Transverse colon (tissue), 4 donors: ENCODE data around the gene ELP5. TPM values are rescaled to one million over a fixed set of nuclear protein-coding genes. Genes with fewer than 3 reads are reported as not detected.

Experiments used
- DNase-seq: peaks from one replicate; pipeline ENCODE4 v3.0.0-alpha.2; 2019
- H3K27ac ChIP-seq, 4 donors: fragments of 200-600 bp; sonication (generic); 2 replicates each; pipeline ENCODE4 v1.5.1; 2016 to 2018; ENCODE audit warnings: inconsistent platforms in 4 of 4
- H3K27me3 ChIP-seq: fragments of 200-600 bp; sonication (generic); 2 replicates; pipeline ENCODE4 v1.5.1; 2017; ENCODE audit warnings: inconsistent platforms
- H3K36me3 ChIP-seq, 4 donors: fragments of 200-600 bp; sonication (generic); 2 replicates each; pipeline ENCODE4 v1.5.1; 2017 to 2019; ENCODE audit warnings: inconsistent platforms in 4 of 4
- H3K4me1 ChIP-seq, 4 donors: fragments of 200-600 bp; sonication (generic); 2 replicates each; pipeline ENCODE4 v1.5.1; 2017 to 2020; ENCODE audit warnings: inconsistent platforms in 4 of 4
- H3K4me3 ChIP-seq, 4 donors: fragments of 200-600 bp; sonication (generic); 1 replicate in 1 of 4; 2 replicates in 3 of 4; pipeline versions ENCODE4 v1.5.1 to v1.6.1; 2017 to 2019; ENCODE audit warnings: inconsistent platforms in 4 of 4
- H3K9me3 ChIP-seq, 2 donors: fragments of 200-600 bp; sonication (generic); 2 replicates each; pipeline ENCODE4 v1.5.1; 2017 to 2019; ENCODE audit warnings: inconsistent platforms in 2 of 2
- CTCF ChIP-seq, 5 experiments: fragments of 200-600 bp in 3 of 5; fragments of 450-650 bp in 2 of 5; sonication (generic) in 3 of 5; IDR thresholded peaks; 1 replicate in 2 of 5; 2 replicates in 3 of 5; pipeline ENCODE4 v1.5.1; 2016 to 2017; ENCODE audit warnings: antibody characterized with exemption in 5 of 5, inconsistent platforms in 3 of 5, mild to moderate bottlenecking in 2 of 5, moderate library complexity in 1 of 5
- EP300 ChIP-seq: sonication (generic); formaldehyde crosslinking; IDR thresholded peaks from one replicate; pipeline ENCODE4 v1.6.1; 2017; ENCODE audit warnings: antibody characterized with exemption, low read depth
- POLR2A ChIP-seq: fragments of 450-650 bp; IDR thresholded peaks from one replicate; pipeline ENCODE4 v1.6.1; 2016; ENCODE audit warnings: antibody characterized with exemption, mild to moderate bottlenecking, moderate library complexity
- POLR2AphosphoS5 ChIP-seq, 3 donors: sonication (generic); formaldehyde crosslinking; IDR thresholded peaks; one replicate each; pipeline ENCODE4 v1.6.1; 2016; ENCODE audit warnings: antibody characterized with exemption in 3 of 3
- WGBS, 2 donors: methylation state at CpG; one replicate each; pipeline ENCODE4 v1.1.5; 2018; ENCODE audit warnings: low coverage in 1 of 2; 5-methylcytosine and 5-hydroxymethylcytosine counted together
- in situ Hi-C, 4 donors: fragments of 200-750 bp; cut with MboI; loops; one replicate each; pipeline versions ENCODE4 v1.15.0 to v1.15.1; 2017; ENCODE audit warnings: low sequenced_read_pairs in 3 of 4, low pct_ligation_motif_present in 1 of 4, low pct_unique_long_range_greater_than_20kb in 1 of 4
- intact Hi-C: fragments of 100-400 bp; cut with DNase I; formaldehyde crosslinking; loops from one replicate; pipeline ENCODE4 v1.15.1; 2023; ENCODE audit warnings: low total_unique reads
- total RNA-seq, 4 donors: library from RNA; depleted of rRNA; stranded (reverse); fragments of >200 nt; gene quantifications; one replicate each; pipeline ENCODE4 v1.1.0, GENCODE V29; 2016

Gene ELP5
- total RNA-seq, 4 donors from 2014 or later: 4.9 to 36.2 (median 30.3) TPM

- no peaks in the 10 kb centered on the region for H3K9me3 ChIP-seq
- peak overlapping the region in 3 of 4 donors; percentile 88 to 91 (median 90) for H3K27ac ChIP-seq
- H3K4me3 ChIP-seq: no peak overlapping the region
- peaks cover 25% of the 10 kb centered on the region for H3K27me3 ChIP-seq
- no peaks in the 10 kb centered on the region for H3K36me3 ChIP-seq
- 27% methylated on average over 6 of the region's 6 CpGs; no CpG with 5 or more reads in 1 of the 2 donors for WGBS, 2 donors
- H3K4me1 ChIP-seq: peaks cover 26 to 56% (median 47%) of the 10 kb centered on the region in 4 donors
- DNase-seq: no peak
- in situ Hi-C loops (loop anchor here in 2 of 4 donors (25.0 kb wide), 1 partner anchor 255 kb away; the partner anchor contains the start of genes SLC16A11 (in 2 of the 2) and SLC16A13 (in 2 of the 2)), intact Hi-C loops (no loop called here)
- TF ChIP-seq EP300 (no peak), POLR2A (no peak), POLR2AphosphoS5 (IDR thresholded peaks at IDR 0.05) (no peak), CTCF (IDR thresholded peaks at IDR 0.05) (no peak)
Observed at GRCh38 chr17:7292729-7293128, 40.7 kb downstream of the ELP5 start.

GRCh38 chr17:7293159-7293558 lies 41.1 kb downstream of the ELP5 start:
- peak overlapping the region in 3 of 4 donors; percentile 88 to 91 (median 90) for H3K27ac ChIP-seq
- intact Hi-C loops: no loop called here
- in situ Hi-C loops: loop anchor here in 2 of 4 donors (25.0 kb wide), 1 partner anchor 256 kb away; the partner anchor contains the start of genes SLC16A11 (in 2 of the 2) and SLC16A13 (in 2 of the 2)
- TF ChIP-seq CTCF (IDR thresholded peaks at IDR 0.05): no peak
- no peak for TF ChIP-seq EP300
- no peak for TF ChIP-seq POLR2AphosphoS5 (IDR thresholded peaks at IDR 0.05)
- H3K9me3 ChIP-seq: no peaks in the 10 kb centered on the region
- WGBS, 2 donors: 30 to 69% methylated on average over 2 to 11 of the region's 11 CpGs
- no peak for DNase-seq
- H3K27me3 ChIP-seq: peaks cover 25% of the 10 kb centered on the region
- H3K4me3 ChIP-seq: peak overlapping the region in 1 of 4 donors; percentile 46
- H3K36me3 ChIP-seq: no peaks in the 10 kb centered on the region
- H3K4me1 ChIP-seq: peaks cover 26 to 56% (median 47%) of the 10 kb centered on the region in 4 donors

- no peaks in the 10 kb centered on the region for H3K36me3 ChIP-seq
- DNase-seq: peak; percentile 91
- in situ Hi-C loops: loop anchor here in 2 of 4 donors (25.0 kb wide), 1 partner anchor 257 kb away; the partner anchor contains the start of genes SLC16A11 (in 2 of the 2) and SLC16A13 (in 2 of the 2)
- peak overlapping the region; percentile 70 to 91 (median 89) for H3K27ac ChIP-seq
- intact Hi-C loops: no loop called here
- TF ChIP-seq POLR2A (peak; percentile 49), CTCF (IDR thresholded peaks at IDR 0.05) (no peak), POLR2AphosphoS5 (IDR thresholded peaks at IDR 0.05) (peak; percentile 4 to 61 (median 21))
- H3K4me3 ChIP-seq: peak overlapping the region in 3 of 4 donors; percentile 25 to 46 (median 40)
- peaks cover 26 to 56% (median 47%) of the 10 kb centered on the region in 4 donors for H3K4me1 ChIP-seq
- H3K27me3 ChIP-seq: peaks cover 25% of the 10 kb centered on the region
- H3K9me3 ChIP-seq: no peaks in the 10 kb centered on the region
- 9% methylated on average over 56 of the region's 75 CpGs; no CpG with 5 or more reads in 1 of the 2 donors for WGBS, 2 donors
Observed at GRCh38 chr17:7293816-7294613, 42.0 kb downstream of the ELP5 start.

GRCh38 chr17:7294614-7295153 lies 42.7 kb downstream of the ELP5 start, which contains the start of gene YBX2:
TSS of gene YBX2 (minus strand) at chr17:7294639. CDS start at chr17:7294500, 139 bp downstream.
- H3K4me3 ChIP-seq: peak within 1 kb of the TSS in 3 of 4 donors; percentile 25 to 46 (median 40)
- in situ Hi-C loops: loop anchor here in 2 of 4 donors (25.0 kb wide), 1 partner anchor 257 kb away; the partner anchor contains the start of genes SLC16A11 (in 2 of the 2) and SLC16A13 (in 2 of the 2)
- peaks cover 26 to 56% (median 47%) of the 10 kb centered on the region in 4 donors for H3K4me1 ChIP-seq
- intact Hi-C loops: no loop called here
- 2% methylated on average over 21 of the region's 57 CpGs; no CpG with 5 or more reads in 1 of the 2 donors for WGBS, 2 donors
- peak; percentile 96 for DNase-seq
- TF ChIP-seq POLR2A (peak; percentile 87), CTCF (IDR thresholded peaks at IDR 0.05) (peak in 1 of 5 experiments; percentile 46), EP300 (peak; percentile 97), POLR2AphosphoS5 (IDR thresholded peaks at IDR 0.05) (peak; percentile 47 to 93 (median 84))
- no peaks in the 10 kb centered on the region for H3K9me3 ChIP-seq
- peak within 1 kb of the TSS; percentile 70 to 91 (median 89) for H3K27ac ChIP-seq
- H3K36me3 ChIP-seq: no peaks in the 10 kb centered on the region
- H3K27me3 ChIP-seq: peaks cover 25% of the 10 kb centered on the region
